Gastroesophageal sphincter (tissue), 4 donors: ENCODE results near the gene PRR12. TPM values are rescaled to one million over a fixed set of nuclear protein-coding genes. Genes with fewer than 3 reads are reported as not detected.

Source experiments
- ATAC-seq: fragments of 150-250 bp; one replicate; pipeline ENCODE4 v1.9.1; 2016; ENCODE audit warnings: mild to moderate bottlenecking, moderate library complexity
- H3K27ac ChIP-seq, 4 donors: fragments of 200-600 bp; sonication (generic) in 3 of 4; 1 replicate in 3 of 4; 2 replicates in 1 of 4; pipeline ENCODE4 v1.5.1; 2016 to 2019
- H3K27me3 ChIP-seq: fragments of 200-600 bp; sonication (generic); one replicate; pipeline ENCODE4 v1.5.1; 2019
- H3K36me3 ChIP-seq, 2 donors: fragments of 200-600 bp; sonication (generic); one replicate each; pipeline ENCODE4 v1.5.1; 2019; ENCODE audit warnings: control low read depth in 1 of 2
- H3K4me1 ChIP-seq, 3 donors: fragments of 200-600 bp; sonication (generic); 1 replicate in 2 of 3; 2 replicates in 1 of 3; pipeline ENCODE4 v1.5.1; 2016 to 2019; ENCODE audit warnings: control low read depth in 2 of 3
- H3K4me3 ChIP-seq, 2 donors: fragments of 200-600 bp; sonication (generic); one replicate each; pipeline ENCODE4 v1.5.1; 2019; ENCODE audit warnings: mild to moderate bottlenecking in 1 of 2, moderate library complexity in 1 of 2
- H3K9me3 ChIP-seq, 3 donors: fragments of 200-600 bp; sonication (generic); one replicate each; pipeline ENCODE4 v1.5.1; 2017 to 2019; ENCODE audit warnings: control low read depth in 2 of 3
- CTCF ChIP-seq, 4 experiments: fragments of 200-600 bp in 2 of 4; fragments of 450-650 bp in 2 of 4; sonication (generic) in 1 of 4; IDR thresholded peaks; one replicate each; pipeline ENCODE4 v1.5.1; 2017 to 2019; ENCODE audit warnings: antibody characterized with exemption in 4 of 4, mild to moderate bottlenecking in 2 of 4, moderate library complexity in 2 of 4
- EP300 ChIP-seq: sonication (generic); formaldehyde crosslinking; IDR thresholded peaks from one replicate; pipeline ENCODE4 v1.6.1; 2017; ENCODE audit warnings: antibody characterized with exemption, mild to moderate bottlenecking
- POLR2A ChIP-seq, 2 donors: fragments of 450-650 bp; IDR thresholded peaks; one replicate each; pipeline ENCODE4 v1.6.1; 2017; ENCODE audit warnings: antibody characterized with exemption in 2 of 2, mild to moderate bottlenecking in 2 of 2, moderate library complexity in 1 of 2
- POLR2AphosphoS5 ChIP-seq: sonication (generic); formaldehyde crosslinking; IDR thresholded peaks from one replicate; pipeline ENCODE4 v1.6.1; 2017; ENCODE audit warnings: antibody characterized with exemption
- WGBS, 2 donors: methylation state at CpG; one replicate each; pipeline ENCODE4 v1.1.5; 2018; ENCODE audit warnings: low coverage in 1 of 2; 5-methylcytosine and 5-hydroxymethylcytosine counted together
- total RNA-seq, 4 donors: library from RNA; depleted of rRNA; stranded (reverse); fragments of >200 nt; gene quantifications; one replicate each; pipeline ENCODE4 v1.1.0, GENCODE V29; 2016

The PRR12 gene
- total RNA-seq, 4 donors from 2014 or later = 9.3 to 24.1 (median 14.8) TPM

GRCh38 chr19:49642492-49643035 lies 51.6 kb downstream of the PRR12 start:
- Histone ChIP-seq H3K4me1 (peaks cover 0 to 74% (median 31%) of the 10 kb centered on the region in 3 donors), H3K36me3 (peaks cover 0 to 29% of the 10 kb centered on the region in 2 donors), H3K4me3 (peak overlapping the region; percentile 70 to 76), H3K27me3 (no peaks in the 10 kb centered on the region), H3K9me3 (no peaks in the 10 kb centered on the region), H3K27ac (peak overlapping the region; percentile 78 to 100 (median 100))
- no peak for ATAC-seq
- no peak for TF ChIP-seq EP300
- TF ChIP-seq POLR2A (IDR thresholded peaks at IDR 0.05) = no peak
- no peak for TF ChIP-seq POLR2AphosphoS5
- no peak for TF ChIP-seq CTCF (IDR thresholded peaks at IDR 0.05)
- 10 to 28% methylated on average over 2 to 3 of the region's 5 CpGs for WGBS, 2 donors

- TF ChIP-seq CTCF (IDR thresholded peaks at IDR 0.05) = no peak
- TF ChIP-seq POLR2A (IDR thresholded peaks at IDR 0.05) = no peak
- TF ChIP-seq EP300 = no peak
- ATAC-seq = no peak
- Histone ChIP-seq H3K4me3 (no peak overlapping the region), H3K27me3 (no peaks in the 10 kb centered on the region), H3K36me3 (peaks cover 0 to 38% of the 10 kb centered on the region in 2 donors), H3K4me1 (peaks cover 0 to 65% (median 25%) of the 10 kb centered on the region in 3 donors), H3K27ac (no peak overlapping the region), H3K9me3 (no peaks in the 10 kb centered on the region)
- WGBS, 2 donors = 70 to 83% methylated on average over 1 to 2 of the region's 2 CpGs
Observed at GRCh38 chr19:49643466-49643865, 52.5 kb downstream of the PRR12 start.

GRCh38 chr19:49645592-49645991 lies 54.6 kb downstream of the PRR12 start:
- WGBS, 2 donors = 89% methylated on average over 6 of the region's 11 CpGs; no CpG with 5 or more reads in 1 of the 2 donors
- no peak overlapping the region for H3K4me3 ChIP-seq
- no peak overlapping the region for H3K27ac ChIP-seq
- TF ChIP-seq POLR2A (IDR thresholded peaks at IDR 0.05) = no peak
- TF ChIP-seq EP300 = no peak
- no peak for TF ChIP-seq CTCF (IDR thresholded peaks at IDR 0.05)
- no peak for TF ChIP-seq POLR2AphosphoS5
- no peaks in the 10 kb centered on the region for H3K9me3 ChIP-seq
- H3K4me1 ChIP-seq = peaks cover 0 to 52% (median 25%) of the 10 kb centered on the region in 3 donors
- peaks cover 0 to 59% of the 10 kb centered on the region in 2 donors for H3K36me3 ChIP-seq
- no peak for ATAC-seq
- H3K27me3 ChIP-seq = no peaks in the 10 kb centered on the region

GRCh38 chr19:49645995-49646394 lies 55.0 kb downstream of the PRR12 start:
- no peak overlapping the region for H3K4me3 ChIP-seq
- 77% methylated on average over 4 of the region's 13 CpGs; no CpG with 5 or more reads in 1 of the 2 donors for WGBS, 2 donors
- H3K27me3 ChIP-seq = no peaks in the 10 kb centered on the region
- H3K36me3 ChIP-seq = peaks cover 0 to 63% of the 10 kb centered on the region in 2 donors
- no peak for ATAC-seq
- no peak for TF ChIP-seq POLR2AphosphoS5
- TF ChIP-seq CTCF (IDR thresholded peaks at IDR 0.05) = no peak
- no peak for TF ChIP-seq POLR2A (IDR thresholded peaks at IDR 0.05)
- TF ChIP-seq EP300 = no peak
- H3K27ac ChIP-seq = no peak overlapping the region
- no peaks in the 10 kb centered on the region for H3K9me3 ChIP-seq
- H3K4me1 ChIP-seq = peaks cover 0 to 49% (median 25%) of the 10 kb centered on the region in 3 donors

GRCh38 chr19:49646586-49646985 lies 55.6 kb downstream of the PRR12 start:
- Histone ChIP-seq H3K36me3 (peaks cover 0 to 69% of the 10 kb centered on the region in 2 donors), H3K4me1 (peaks cover 0 to 43% (median 25%) of the 10 kb centered on the region in 3 donors), H3K27ac (no peak overlapping the region), H3K4me3 (no peak overlapping the region), H3K9me3 (no peaks in the 10 kb centered on the region), H3K27me3 (no peaks in the 10 kb centered on the region)
- no peak for ATAC-seq
- no peak for TF ChIP-seq POLR2AphosphoS5
- TF ChIP-seq EP300 = no peak
- no peak for TF ChIP-seq POLR2A (IDR thresholded peaks at IDR 0.05)
- no CpG with 5 or more reads among the region's 17 CpGs for WGBS, 2 donors
